OCI-LY7 (cell line): ENCODE data around the gene IVNS1ABP. TPM values are rescaled to one million over a fixed set of nuclear protein-coding genes. Genes with fewer than 3 reads are reported as not detected.

ENCODE experiments used
- BruUV-seq: library from RNA; stranded (reverse); fragments of 400-500 nt; replicated peaks from 2 replicates; lab custom pipeline; 2021; lab: Mats Ljungman, UMichigan
- CTCF ChIA-PET: fragments of 300-600 bp; sonication (Branson Sonifier 250); formaldehyde crosslinking; loops from one replicate; lab custom pipeline; 2022; ENCODE audit warnings: antibody characterized with exemption; ENCODE audit not compliant: unreplicated experiment; lab: Charles Lee
- POLR2A ChIA-PET: fragments of 300-600 bp; sonication (Branson Sonifier 250); formaldehyde crosslinking; loops from one replicate; lab custom pipeline; 2022; ENCODE audit warnings: antibody characterized with exemption; lab: Charles Lee
- DNase-seq: peaks from one replicate; pipeline ENCODE4 v3.0.0-alpha.2; 2015; ENCODE audit warnings: low spot score
- H2AFZ ChIP-seq: fragments of 200-600 bp; sonication (generic), shearing (Covaris generic); 2 replicates; pipeline ENCODE4 v1.6.1; 2014; ENCODE audit warnings: mild to moderate bottlenecking, antibody characterized with exemption, low read length, moderate library complexity
- H3K27ac ChIP-seq: fragments of 200-600 bp; sonication (generic); 2 replicates; pipeline ENCODE4 v1.5.1; 2014; ENCODE audit warnings: mixed run types, low read depth, mild to moderate bottlenecking, moderate library complexity, low read length, inconsistent platforms; ENCODE audit not compliant: poor library complexity, severe bottlenecking
- H3K36me3 ChIP-seq: fragments of 200-600 bp; sonication (generic); 2 replicates; pipeline ENCODE4 v1.6.1; 2014; ENCODE audit warnings: mild to moderate bottlenecking, antibody characterized with exemption, low read length, moderate library complexity, mixed read lengths; ENCODE audit not compliant: insufficient read depth
- H3K4me1 ChIP-seq: fragments of 200-600 bp; sonication (generic); 2 replicates; pipeline ENCODE4 v1.5.1; 2014; ENCODE audit warnings: mild to moderate bottlenecking, low read length; ENCODE audit not compliant: insufficient read depth, poor library complexity, severe bottlenecking
- H3K4me2 ChIP-seq: fragments of 200-600 bp; sonication (generic); 2 replicates; pipeline ENCODE4 v1.6.1; 2014; ENCODE audit warnings: mild to moderate bottlenecking, low read length
- H3K4me3 ChIP-seq: fragments of 200-600 bp; sonication (generic); 2 replicates; pipeline ENCODE4 v1.5.1; 2014; ENCODE audit warnings: mild to moderate bottlenecking, low read depth, low read length; ENCODE audit not compliant: poor library complexity, severe bottlenecking
- H3K79me2 ChIP-seq: fragments of 200-600 bp; sonication (generic); 2 replicates; pipeline ENCODE4 v1.6.1; 2016; ENCODE audit warnings: low read depth, mild to moderate bottlenecking, low read length, moderate library complexity, mixed read lengths; ENCODE audit not compliant: insufficient read depth
- H3K9me2 ChIP-seq: fragments of 200-600 bp; sonication (generic); 2 replicates; pipeline ENCODE4 v1.6.1; 2016; ENCODE audit warnings: mild to moderate bottlenecking, low read length, mixed read lengths; ENCODE audit not compliant: insufficient read depth
- H3K9me3 ChIP-seq: fragments of 200-600 bp; sonication (generic); 2 replicates; pipeline ENCODE4 v1.6.1; 2014; ENCODE audit warnings: mild to moderate bottlenecking, mixed run types, low read length, mixed read lengths
- H4K20me1 ChIP-seq: fragments of 200-600 bp; sonication (generic); 2 replicates; pipeline ENCODE4 v1.6.1; 2014; ENCODE audit warnings: mild to moderate bottlenecking, antibody characterized with exemption, low read length, moderate library complexity, mixed read lengths; ENCODE audit not compliant: insufficient read depth
- CTCF ChIP-seq: fragments of 200-600 bp; sonication (generic); conservative IDR thresholded peaks from 2 replicates; pipeline ENCODE4 v1.5.1; 2014; ENCODE audit warnings: mild to moderate bottlenecking, antibody characterized with exemption, low read length, moderate library complexity, mixed read lengths
- EZH2phosphoT487 ChIP-seq: fragments of 200-600 bp; sonication (generic); IDR thresholded peaks from 2 replicates; pipeline ENCODE4 v1.6.1; 2018; ENCODE audit warnings: low read depth, borderline replicate concordance, mild to moderate bottlenecking, mixed run types, antibody characterized with exemption, low read length, moderate library complexity, mixed read lengths
- intact Hi-C: fragments of 100-400 bp; cut with micrococcal nuclease; formaldehyde crosslinking; loops from one replicate; pipeline ENCODE4 v1.10.0; 2022; ENCODE audit not compliant: unreplicated experiment
- total RNA-seq, 2 experiments: library from RNA; depleted of rRNA in 1 of 2; stranded (reverse); fragments of >200 nt in 1 of 2; shearing (Covaris generic) in 1 of 2; gene quantifications; 2 replicates each; pipeline ENCODE4 v1.2.3, GENCODE V29; 2014 to 2022

The IVNS1ABP gene
- total RNA-seq, 2 experiments from 2014 or later = 54.0 to 74.0 TPM

- H3K36me3 ChIP-seq = peaks cover 59% of the 10 kb centered on the region
- H3K9me2 ChIP-seq = no peaks in the 10 kb centered on the region
- POLR2A ChIA-PET = interaction anchor here (0.6 to 1.6 kb wide), 5 partner anchors 13 to 669 kb away, joined by 3 to 4 read pairs (median 3); partner anchors contain the start of gene IVNS1ABP
- H3K27ac ChIP-seq = no peak overlapping the region
- H3K79me2 ChIP-seq = no peaks in the 10 kb centered on the region
- H3K9me3 ChIP-seq = no peaks in the 10 kb centered on the region
- no peaks in the 10 kb centered on the region for H4K20me1 ChIP-seq
- no peak overlapping the region for H3K4me2 ChIP-seq
- TF ChIP-seq EZH2phosphoT487 = no peak
- CTCF ChIA-PET = no interaction called here
- no peak for DNase-seq
- no peaks in the 10 kb centered on the region for H3K4me1 ChIP-seq
- intact Hi-C loops = no loop called here
- no TSS peak for BruUV-seq
- no peak overlapping the region for H2AFZ ChIP-seq
- no peak overlapping the region for H3K4me3 ChIP-seq
These were observed 23.0 kb downstream of the IVNS1ABP start for GRCh38 chr1:185293967-185294542.

- POLR2A ChIA-PET = interaction anchor here (0.6 to 1.6 kb wide), 5 partner anchors 9 to 1121 kb away, joined by 3 to 7 read pairs (median 4); no protein-coding TSS in a partner anchor
- H2AFZ ChIP-seq = no peak overlapping the region
These were observed 24.8 kb downstream of the IVNS1ABP start for GRCh38 chr1:185292237-185292636.

GRCh38 chr1:185291652-185292051, 25.4 kb downstream of the IVNS1ABP start:
- TF ChIP-seq EZH2phosphoT487 (no peak), CTCF (no peak)
- Histone ChIP-seq H3K4me1 (no peaks in the 10 kb centered on the region), H3K4me2 (no peak overlapping the region), H2AFZ (no peak overlapping the region), H3K9me2 (no peaks in the 10 kb centered on the region), H3K27ac (no peak overlapping the region), H3K4me3 (no peak overlapping the region), H3K9me3 (no peaks in the 10 kb centered on the region), H4K20me1 (no peaks in the 10 kb centered on the region), H3K79me2 (no peaks in the 10 kb centered on the region), H3K36me3 (peaks cover 35% of the 10 kb centered on the region)
- POLR2A ChIA-PET = interaction anchor here (0.6 to 1.6 kb wide), 5 partner anchors 9 to 1121 kb away, joined by 3 to 7 read pairs (median 4); no protein-coding TSS in a partner anchor
- no peak for DNase-seq
- BruUV-seq = TSS peak; percentile 1
- CTCF ChIA-PET = no interaction called here
- intact Hi-C loops = no loop called here

More at GRCh38 chr1:185292237-185292636, 24.8 kb downstream of the IVNS1ABP start:
- Histone ChIP-seq H3K36me3 (peaks cover 41% of the 10 kb centered on the region), H3K27ac (no peak overlapping the region), H3K9me3 (no peaks in the 10 kb centered on the region), H3K4me2 (no peak overlapping the region), H3K79me2 (no peaks in the 10 kb centered on the region), H3K4me3 (no peak overlapping the region), H3K4me1 (no peaks in the 10 kb centered on the region), H4K20me1 (no peaks in the 10 kb centered on the region), H3K9me2 (no peaks in the 10 kb centered on the region)
- no peak for DNase-seq
- BruUV-seq = no TSS peak
- CTCF ChIA-PET = no interaction called here
- no peak for TF ChIP-seq EZH2phosphoT487
- no peak for TF ChIP-seq CTCF
- intact Hi-C loops = no loop called here
